Limb (tissue), 2 donors: ENCODE data around the gene AGAP1.

ENCODE experiments used
- DNase-seq, 2 donors: peaks; one replicate each; pipeline ENCODE4 v3.0.0-alpha.2; 2016; ENCODE audit errors: extremely low spot score in 2 of 2

AGAP1 gene

GRCh38 chr2:235981631-235982030 lies 487.8 kb downstream of the AGAP1 start:
- no peak for DNase-seq

GRCh38 chr2:235983016-235983415 lies 489.2 kb downstream of the AGAP1 start:
- DNase-seq, result no peak

GRCh38 chr2:235984552-235984951 lies 490.7 kb downstream of the AGAP1 start:
- no peak for DNase-seq

- DNase-seq, result no peak
These were observed 492.5 kb downstream of the AGAP1 start for GRCh38 chr2:235986361-235986760.

- no peak for DNase-seq
These were observed 494.6 kb downstream of the AGAP1 start for GRCh38 chr2:235988271-235989015.

- DNase-seq, result no peak
These were observed 495.7 kb downstream of the AGAP1 start for GRCh38 chr2:235989591-235989990.

GRCh38 chr2:235990344-235990743 lies 496.5 kb downstream of the AGAP1 start:
- no peak for DNase-seq

- DNase-seq, result no peak
These were observed 498.2 kb downstream of the AGAP1 start for GRCh38 chr2:235992024-235992423.

GRCh38 chr2:235996419-235996818 lies 502.6 kb downstream of the AGAP1 start:
- DNase-seq, result no peak

- no peak for DNase-seq
These were observed 505.2 kb downstream of the AGAP1 start for GRCh38 chr2:235999011-235999410.

GRCh38 chr2:236001166-236001828 lies 507.5 kb downstream of the AGAP1 start:
- no peak for DNase-seq

GRCh38 chr2:236001854-236002253 lies 508.0 kb downstream of the AGAP1 start:
- no peak for DNase-seq

GRCh38 chr2:236008006-236008405 lies 514.2 kb downstream of the AGAP1 start:
- peak in 1 of 2 donors; percentile 2 for DNase-seq

- DNase-seq, result no peak
These were observed 515.0 kb downstream of the AGAP1 start for GRCh38 chr2:236008857-236009256.

GRCh38 chr2:236010920-236011685 lies 517.3 kb downstream of the AGAP1 start:
- no peak for DNase-seq

GRCh38 chr2:236012155-236012554 lies 518.3 kb downstream of the AGAP1 start:
- DNase-seq, result no peak

- DNase-seq, result no peak
These were observed 520.7 kb downstream of the AGAP1 start for GRCh38 chr2:236014408-236015131.

- DNase-seq, result no peak
These were observed 521.3 kb downstream of the AGAP1 start for GRCh38 chr2:236015171-236015570.

GRCh38 chr2:236016496-236016895 lies 522.7 kb downstream of the AGAP1 start:
- no peak for DNase-seq

- DNase-seq, result no peak
These were observed 523.6 kb downstream of the AGAP1 start for GRCh38 chr2:236017446-236017845.

- no peak for DNase-seq
These were observed 525.6 kb downstream of the AGAP1 start for GRCh38 chr2:236019434-236019833.
